ENCODE measurements around the gene ARHGEF16.

DNA sequence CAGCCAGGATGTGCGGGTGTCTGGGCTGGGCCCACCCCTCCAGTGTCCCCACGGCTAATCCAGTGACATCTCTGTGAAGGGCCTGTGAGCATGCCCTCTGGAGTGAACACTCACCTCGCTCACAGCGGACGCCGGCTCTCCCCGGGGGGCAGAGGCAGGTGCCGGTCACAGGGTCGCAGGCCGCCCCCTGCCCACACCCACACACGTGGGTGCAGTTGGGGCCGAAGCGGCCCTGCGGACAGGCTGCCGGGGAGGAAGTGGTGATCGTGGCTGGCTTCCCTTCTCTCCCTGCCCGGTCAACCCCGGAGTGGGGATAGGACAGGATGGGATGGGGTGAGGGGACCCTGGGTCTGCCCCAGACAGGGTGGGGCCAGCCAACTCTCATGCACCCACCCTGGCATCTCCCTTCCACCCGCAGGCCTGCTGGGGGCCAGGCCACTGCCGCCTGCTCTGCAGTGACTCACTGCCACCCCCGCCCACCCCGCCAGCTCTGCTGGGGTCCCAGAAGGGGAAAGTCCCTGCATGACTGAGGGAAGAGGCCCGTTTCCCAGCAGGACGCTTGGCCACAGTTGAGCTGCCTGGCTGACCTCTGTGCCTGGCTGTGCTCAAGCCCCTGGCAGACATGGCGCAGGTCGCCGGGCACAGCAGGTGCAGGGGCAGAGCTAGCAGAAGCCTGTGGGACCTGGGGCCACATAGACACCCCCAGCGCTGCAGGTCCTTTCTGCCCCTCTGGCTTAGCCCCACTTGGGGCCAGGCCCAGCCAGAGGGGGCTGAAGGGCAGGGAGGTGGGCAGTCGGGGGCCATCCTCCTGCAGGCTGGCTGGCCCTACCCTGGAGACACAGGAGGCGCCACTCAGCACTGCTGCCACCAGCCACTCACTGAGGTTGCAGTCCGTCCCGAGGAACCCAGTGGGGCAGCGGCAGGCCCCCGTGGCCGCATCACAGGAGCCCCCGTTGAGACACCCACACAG lies 41.6 kb downstream of the ARHGEF16 start:
- TF ChIP-seq, protein P1, sequence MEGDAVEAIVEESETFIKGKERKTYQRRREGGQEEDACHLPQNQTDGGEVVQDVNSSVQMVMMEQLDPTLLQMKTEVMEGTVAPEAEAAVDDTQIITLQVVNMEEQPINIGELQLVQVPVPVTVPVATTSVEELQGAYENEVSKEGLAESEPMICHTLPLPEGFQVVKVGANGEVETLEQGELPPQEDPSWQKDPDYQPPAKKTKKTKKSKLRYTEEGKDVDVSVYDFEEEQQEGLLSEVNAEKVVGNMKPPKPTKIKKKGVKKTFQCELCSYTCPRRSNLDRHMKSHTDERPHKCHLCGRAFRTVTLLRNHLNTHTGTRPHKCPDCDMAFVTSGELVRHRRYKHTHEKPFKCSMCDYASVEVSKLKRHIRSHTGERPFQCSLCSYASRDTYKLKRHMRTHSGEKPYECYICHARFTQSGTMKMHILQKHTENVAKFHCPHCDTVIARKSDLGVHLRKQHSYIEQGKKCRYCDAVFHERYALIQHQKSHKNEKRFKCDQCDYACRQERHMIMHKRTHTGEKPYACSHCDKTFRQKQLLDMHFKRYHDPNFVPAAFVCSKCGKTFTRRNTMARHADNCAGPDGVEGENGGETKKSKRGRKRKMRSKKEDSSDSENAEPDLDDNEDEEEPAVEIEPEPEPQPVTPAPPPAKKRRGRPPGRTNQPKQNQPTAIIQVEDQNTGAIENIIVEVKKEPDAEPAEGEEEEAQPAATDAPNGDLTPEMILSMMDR (conservative IDR thresholded peaks at IDR 0.05 in 1 of 2, IDR thresholded peaks at IDR 0.05 in 1 of 2; ENCODE audit: extremely low read depth in 1 of 2, insufficient read depth in 1 of 2, low read depth in 1 of 2, low read length in 2 of 2), result no peak
- no peak for TF ChIP-seq EZH2 (IDR thresholded peaks at IDR 0.05; ENCODE audit: borderline replicate concordance, low read length)
